SKM-1 (cell line): Measurements from ENCODE around the gene RB1.

ENCODE experiments used
- DNase-seq: peaks from one replicate; lab custom pipeline; 2025; ENCODE audit not compliant: unreplicated experiment; lab: John Stamatoyannopoulos, UW

The RB1 gene

DNA sequence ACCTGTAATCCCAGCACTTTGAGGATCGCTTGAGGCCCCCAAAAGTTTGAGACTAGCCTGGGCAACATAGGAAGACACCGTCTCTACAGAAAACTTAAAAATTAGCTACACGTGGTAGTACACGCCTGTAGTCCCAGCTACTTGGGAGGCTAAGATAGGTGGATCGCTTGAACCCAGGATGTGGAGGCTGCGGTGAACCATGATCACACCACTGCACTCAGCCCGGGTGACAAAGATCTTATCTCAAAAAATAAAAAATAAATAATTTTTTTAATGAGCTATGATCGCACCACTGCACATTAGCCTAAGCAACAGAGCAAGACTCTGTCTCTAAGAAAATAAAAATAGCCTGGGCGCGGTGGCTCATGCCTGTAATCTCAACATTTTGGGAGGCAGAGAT is 222.7 kb downstream of the RB1 start:
- DNase-seq = no peak

DNA sequence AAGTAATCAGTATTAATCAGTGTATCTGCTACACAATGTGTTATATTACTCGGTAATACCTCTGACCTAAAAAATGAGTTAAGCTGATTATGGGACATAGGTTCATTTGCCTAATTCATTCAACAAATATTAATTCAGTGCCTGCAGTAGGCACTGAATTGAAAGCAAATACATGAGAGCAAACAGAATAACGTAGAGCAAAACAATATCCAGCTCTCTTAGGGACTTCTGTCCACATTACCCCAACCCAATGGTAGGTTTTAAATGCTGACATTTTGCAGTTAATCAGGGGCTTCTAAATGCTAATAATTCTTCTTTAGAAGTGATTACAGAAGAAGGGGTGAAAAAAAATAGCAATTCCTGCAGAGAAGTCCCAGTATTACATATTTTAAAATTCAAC is 224.4 kb downstream of the RB1 start:
- DNase-seq = no peak

DNA sequence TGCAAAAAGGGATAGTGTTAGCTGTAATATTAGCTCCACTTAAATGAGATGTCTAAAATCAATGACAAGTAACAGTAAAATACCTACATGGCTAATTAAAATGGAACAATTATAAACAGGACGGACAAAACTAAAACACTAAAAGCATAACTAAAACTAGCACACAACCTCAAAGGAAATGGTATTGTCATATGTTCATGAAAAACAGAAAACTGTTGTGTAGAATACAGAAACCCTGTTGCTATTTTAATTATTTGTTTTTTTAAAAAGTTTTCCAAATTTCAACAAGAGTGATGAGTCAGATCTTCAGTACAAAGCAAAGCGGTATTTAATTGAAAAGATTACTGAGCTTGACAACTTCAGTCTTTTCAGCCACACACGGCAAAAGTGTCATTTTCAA is 225.2 kb downstream of the RB1 start:
- no peak for DNase-seq

DNA sequence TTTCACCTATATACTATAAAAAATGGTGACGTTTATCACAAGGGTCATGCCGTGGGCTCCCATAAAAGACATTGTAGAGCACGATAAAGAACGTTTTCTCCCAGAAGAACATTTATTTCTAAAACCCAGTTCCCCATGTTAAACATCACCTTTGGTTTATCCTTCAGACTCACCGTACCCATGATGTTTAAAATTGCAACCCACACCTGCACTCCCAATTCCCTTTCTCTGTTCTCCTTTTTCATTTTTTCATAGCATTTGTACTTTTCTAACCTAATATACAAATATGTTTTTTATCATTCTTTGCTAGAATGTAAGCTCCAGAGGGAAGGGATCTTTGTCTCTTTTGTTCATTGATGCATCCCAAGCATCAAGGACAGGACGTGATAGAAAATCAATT is 227.3 kb downstream of the RB1 start:
- no peak for DNase-seq
